ENCODE data around the gene NFIA.

GRCh38 chr1:61386770-61387169 lies 304.4 kb downstream of the NFIA start:
- TF ChIP-seq POLR2A (IDR thresholded peaks at IDR 0.05; ENCODE audit: low read depth, low read length) = no peak
- no peak for TF ChIP-seq TAF1 (IDR thresholded peaks at IDR 0.05; ENCODE audit: low read depth, low read length)
- no peak for TF ChIP-seq POLR2AphosphoS5 (IDR thresholded peaks at IDR 0.05; ENCODE audit: low read depth, low read length)
- TF ChIP-seq SPI1 (IDR thresholded peaks at IDR 0.05; ENCODE audit: low read depth, low read length) = no peak
- TF ChIP-seq POU2F2 (IDR thresholded peaks at IDR 0.05; ENCODE audit: low read depth, low read length) = no peak

Data from GM12891 (cell line).